ENCODE measurements around the gene SLIT3. TPM values are rescaled to one million over a fixed set of nuclear protein-coding genes. Genes with fewer than 3 reads are reported as not detected.

SLIT3 gene
- total RNA-seq, 1 experiment from 2014 or later = 0.10 TPM

GRCh38 chr5:169295306-169295705 lies 5.6 kb downstream of the SLIT3 start:
- intact Hi-C loops (cut with micrococcal nuclease) = no loop called here

More at GRCh38 chr5:169295306-169295705, 5.6 kb downstream of the SLIT3 start:
- Histone ChIP-seq H4K20me1 (ENCODE audit: insufficient read depth) (no peaks in the 10 kb centered on the region), H3K9me2 (ENCODE audit: insufficient read depth) (no peaks in the 10 kb centered on the region), H3K27ac (ENCODE audit: low read depth, low read length) (no peak overlapping the region), H3K4me1 (ENCODE audit: control insufficient read depth in 1 of 2, insufficient read depth in 2 of 2, low read length in 2 of 2) (no peaks in the 10 kb centered on the region), H3K4me2 (ENCODE audit: low read length) (no peak overlapping the region), H3K9ac (ENCODE audit: low read length) (no peak overlapping the region), H3K36me3 (ENCODE audit: control insufficient read depth in 1 of 2, insufficient read depth in 2 of 2, low read length in 2 of 2) (no peaks in the 10 kb centered on the region), H3K79me2 (ENCODE audit: insufficient read depth, low read length) (no peaks in the 10 kb centered on the region), H3K27me3 (ENCODE audit: insufficient read depth, low read length) (peaks cover 11% of the 10 kb centered on the region; the same call in 1 of the 2 replicates), H3K4me3 (replicated peaks in 1 of 2; ENCODE audit: low read depth in 1 of 2, low read length in 2 of 2) (no peak overlapping the region), H3K9me3 (ENCODE audit: control insufficient read depth in 1 of 2, insufficient read depth in 1 of 2, low read depth in 1 of 2, low read length in 2 of 2) (no peaks in the 10 kb centered on the region), H2AFZ (ENCODE audit: low read depth, low read length, poor library complexity, severe bottlenecking) (no peak overlapping the region)
- DNase-seq (ENCODE audit: low read depth, low spot score) = no peak
- RAD21 ChIA-PET (ENCODE audit: low non-redundant PET in 1 of 2, low total read pairs in 2 of 2, uncharacterized antibody in 2 of 2, unreplicated experiment in 2 of 2) = no interaction called here
- BruUV-seq (replicated peaks) = no TSS peak
- no peak for ATAC-seq
- CTCF ChIA-PET = no interaction called here
- POLR2A ChIA-PET = no interaction called here
- no peak for TF ChIP-seq JUND (IDR thresholded peaks at IDR 0.05)
- TF ChIP-seq ATF3 (IDR thresholded peaks at IDR 0.05) = no peak
- TF ChIP-seq ZBTB33 (IDR thresholded peaks at IDR 0.05; ENCODE audit: extremely low read depth, insufficient replicate concordance, low read length) = no peak
- no peak for TF ChIP-seq SRF (IDR thresholded peaks at IDR 0.05; ENCODE audit: low read depth)
- TF ChIP-seq ZFX (IDR thresholded peaks at IDR 0.05) = no peak
- TF ChIP-seq CEBPB (IDR thresholded peaks at IDR 0.05; ENCODE audit: low read depth) = no peak
- TF ChIP-seq FOSL1 (IDR thresholded peaks at IDR 0.05; ENCODE audit: low read depth) = no peak
- TF ChIP-seq SIN3A (IDR thresholded peaks at IDR 0.05; ENCODE audit: low read depth) = no peak
- no peak for TF ChIP-seq REST (IDR thresholded peaks at IDR 0.05; ENCODE audit: low read depth)
- no peak for TF ChIP-seq CBX3 (IDR thresholded peaks at IDR 0.05; ENCODE audit: low read depth)
- TF ChIP-seq ZNF274 (IDR thresholded peaks at IDR 0.05; ENCODE audit: low read depth, low read length) = no peak
- TF ChIP-seq EZH2phosphoT487 (IDR thresholded peaks at IDR 0.05; ENCODE audit: borderline replicate concordance) = no peak
- no peak for TF ChIP-seq CTCF (IDR thresholded peaks at IDR 0.05 in 2 of 3, conservative IDR thresholded peaks at IDR 0.05 in 1 of 3; ENCODE audit: borderline replicate concordance in 1 of 3, insufficient read depth in 1 of 3, low read depth in 2 of 3, low read length in 2 of 3)
- no peak for TF ChIP-seq EGR1 (IDR thresholded peaks at IDR 0.05; ENCODE audit: low read depth)
- TF ChIP-seq YY1 (IDR thresholded peaks at IDR 0.05; ENCODE audit: extremely low read depth, insufficient replicate concordance, low read depth, low read length) = no peak
- no peak for TF ChIP-seq RAD21 (IDR thresholded peaks at IDR 0.05; ENCODE audit: low read depth)

All from HCT116 (cell line).